ENCODE data around the gene BMPER.

The BMPER gene

GRCh38 chr7:33937871-33938270 lies 32.5 kb downstream of the BMPER start:
- Histone ChIP-seq H3K27me3 (ENCODE audit: control insufficient read depth in 2 of 2, insufficient read depth in 2 of 2, low read length in 2 of 2) (no peaks in the 10 kb centered on the region), H3K4me1 (ENCODE audit: control insufficient read depth in 2 of 2, insufficient read depth in 2 of 2, low read length in 2 of 2) (no peaks in the 10 kb centered on the region), H3K4me3 (ENCODE audit: low read length in 2 of 2) (no peak overlapping the region), H3K36me3 (ENCODE audit: control insufficient read depth in 2 of 2, insufficient read depth in 2 of 2, low read length in 2 of 2) (no peaks in the 10 kb centered on the region), H3K9me3 (ENCODE audit: control insufficient read depth in 2 of 2, low read length in 2 of 2) (no peaks in the 10 kb centered on the region), H3K9ac (ENCODE audit: low read depth in 1 of 2, low read length in 2 of 2) (no peak overlapping the region), H3K27ac (ENCODE audit: low read depth in 2 of 2, low read length in 2 of 2) (no peak overlapping the region)

- H3K36me3 ChIP-seq (ENCODE audit: control insufficient read depth in 2 of 2, insufficient read depth in 2 of 2, low read length in 2 of 2): no peaks in the 10 kb centered on the region
- no peaks in the 10 kb centered on the region for H3K4me1 ChIP-seq (ENCODE audit: control insufficient read depth in 2 of 2, insufficient read depth in 2 of 2, low read length in 2 of 2)
- no peaks in the 10 kb centered on the region for H3K27me3 ChIP-seq (ENCODE audit: control insufficient read depth in 2 of 2, insufficient read depth in 2 of 2, low read length in 2 of 2)
Measured at GRCh38 chr7:33939121-33939520, 33.8 kb downstream of the BMPER start.

GRCh38 chr7:33940503-33940902 lies 35.2 kb downstream of the BMPER start:
- no peaks in the 10 kb centered on the region for H3K9me3 ChIP-seq (ENCODE audit: control insufficient read depth in 2 of 2, low read length in 2 of 2)
- H3K4me3 ChIP-seq (ENCODE audit: low read length in 2 of 2): no peak overlapping the region
- no peak overlapping the region for H3K27ac ChIP-seq (ENCODE audit: low read depth in 2 of 2, low read length in 2 of 2)
- no peaks in the 10 kb centered on the region for H3K27me3 ChIP-seq (ENCODE audit: control insufficient read depth in 2 of 2, insufficient read depth in 2 of 2, low read length in 2 of 2)
- no peaks in the 10 kb centered on the region for H3K36me3 ChIP-seq (ENCODE audit: control insufficient read depth in 2 of 2, insufficient read depth in 2 of 2, low read length in 2 of 2)
- H3K4me1 ChIP-seq (ENCODE audit: control insufficient read depth in 2 of 2, insufficient read depth in 2 of 2, low read length in 2 of 2): no peaks in the 10 kb centered on the region
- H3K9ac ChIP-seq (ENCODE audit: low read depth in 1 of 2, low read length in 2 of 2): no peak overlapping the region

More at GRCh38 chr7:33939121-33939520, 33.8 kb downstream of the BMPER start:
- no peak overlapping the region for H3K27ac ChIP-seq (ENCODE audit: low read depth in 2 of 2, low read length in 2 of 2)
- no peak overlapping the region for H3K4me3 ChIP-seq (ENCODE audit: low read length in 2 of 2)
- no peaks in the 10 kb centered on the region for H3K9me3 ChIP-seq (ENCODE audit: control insufficient read depth in 2 of 2, low read length in 2 of 2)
- H3K9ac ChIP-seq (ENCODE audit: low read depth in 1 of 2, low read length in 2 of 2): no peak overlapping the region

GRCh38 chr7:33941418-33941817 lies 36.1 kb downstream of the BMPER start:
- no peak overlapping the region for H3K4me3 ChIP-seq (ENCODE audit: low read length in 2 of 2)
- no peak overlapping the region for H3K9ac ChIP-seq (ENCODE audit: low read depth in 1 of 2, low read length in 2 of 2)

GRCh38 chr7:33946094-33946699 lies 40.9 kb downstream of the BMPER start:
- Histone ChIP-seq H3K27ac (ENCODE audit: low read depth in 2 of 2, low read length in 2 of 2) (no peak overlapping the region), H3K4me3 (ENCODE audit: low read length in 2 of 2) (no peak overlapping the region), H3K4me1 (ENCODE audit: control insufficient read depth in 2 of 2, insufficient read depth in 2 of 2, low read length in 2 of 2) (no peaks in the 10 kb centered on the region), H3K36me3 (ENCODE audit: control insufficient read depth in 2 of 2, insufficient read depth in 2 of 2, low read length in 2 of 2) (no peaks in the 10 kb centered on the region), H3K27me3 (ENCODE audit: control insufficient read depth in 2 of 2, insufficient read depth in 2 of 2, low read length in 2 of 2) (no peaks in the 10 kb centered on the region), H3K9me3 (ENCODE audit: control insufficient read depth in 2 of 2, low read length in 2 of 2) (no peaks in the 10 kb centered on the region), H3K9ac (ENCODE audit: low read depth in 1 of 2, low read length in 2 of 2) (no peak overlapping the region)

More at GRCh38 chr7:33941418-33941817, 36.1 kb downstream of the BMPER start:
- H3K36me3 ChIP-seq (ENCODE audit: control insufficient read depth in 2 of 2, insufficient read depth in 2 of 2, low read length in 2 of 2): no peaks in the 10 kb centered on the region
- H3K9me3 ChIP-seq (ENCODE audit: control insufficient read depth in 2 of 2, low read length in 2 of 2): no peaks in the 10 kb centered on the region
- H3K4me1 ChIP-seq (ENCODE audit: control insufficient read depth in 2 of 2, insufficient read depth in 2 of 2, low read length in 2 of 2): no peaks in the 10 kb centered on the region
- no peak overlapping the region for H3K27ac ChIP-seq (ENCODE audit: low read depth in 2 of 2, low read length in 2 of 2)
- H3K27me3 ChIP-seq (ENCODE audit: control insufficient read depth in 2 of 2, insufficient read depth in 2 of 2, low read length in 2 of 2): no peaks in the 10 kb centered on the region

- no peaks in the 10 kb centered on the region for H3K36me3 ChIP-seq (ENCODE audit: control insufficient read depth in 2 of 2, insufficient read depth in 2 of 2, low read length in 2 of 2)
- H3K9ac ChIP-seq (ENCODE audit: low read depth in 1 of 2, low read length in 2 of 2): no peak overlapping the region
- H3K4me1 ChIP-seq (ENCODE audit: control insufficient read depth in 2 of 2, insufficient read depth in 2 of 2, low read length in 2 of 2): no peaks in the 10 kb centered on the region
- no peaks in the 10 kb centered on the region for H3K27me3 ChIP-seq (ENCODE audit: control insufficient read depth in 2 of 2, insufficient read depth in 2 of 2, low read length in 2 of 2)
- no peak overlapping the region for H3K4me3 ChIP-seq (ENCODE audit: low read length in 2 of 2)
- no peaks in the 10 kb centered on the region for H3K9me3 ChIP-seq (ENCODE audit: control insufficient read depth in 2 of 2, low read length in 2 of 2)
- H3K27ac ChIP-seq (ENCODE audit: low read depth in 2 of 2, low read length in 2 of 2): no peak overlapping the region
Measured at GRCh38 chr7:33950047-33950714, 44.8 kb downstream of the BMPER start.

GRCh38 chr7:33952824-33953223 lies 47.5 kb downstream of the BMPER start:
- Histone ChIP-seq H3K4me1 (ENCODE audit: control insufficient read depth in 2 of 2, insufficient read depth in 2 of 2, low read length in 2 of 2) (no peaks in the 10 kb centered on the region), H3K27ac (ENCODE audit: low read depth in 2 of 2, low read length in 2 of 2) (no peak overlapping the region), H3K27me3 (ENCODE audit: control insufficient read depth in 2 of 2, insufficient read depth in 2 of 2, low read length in 2 of 2) (no peaks in the 10 kb centered on the region), H3K36me3 (ENCODE audit: control insufficient read depth in 2 of 2, insufficient read depth in 2 of 2, low read length in 2 of 2) (no peaks in the 10 kb centered on the region), H3K9ac (ENCODE audit: low read depth in 1 of 2, low read length in 2 of 2) (no peak overlapping the region), H3K9me3 (ENCODE audit: control insufficient read depth in 2 of 2, low read length in 2 of 2) (no peaks in the 10 kb centered on the region), H3K4me3 (ENCODE audit: low read length in 2 of 2) (no peak overlapping the region)

- H3K36me3 ChIP-seq (ENCODE audit: control insufficient read depth in 2 of 2, insufficient read depth in 2 of 2, low read length in 2 of 2): no peaks in the 10 kb centered on the region
- H3K4me1 ChIP-seq (ENCODE audit: control insufficient read depth in 2 of 2, insufficient read depth in 2 of 2, low read length in 2 of 2): no peaks in the 10 kb centered on the region
- no peak overlapping the region for H3K27ac ChIP-seq (ENCODE audit: low read depth in 2 of 2, low read length in 2 of 2)
- no peak overlapping the region for H3K4me3 ChIP-seq (ENCODE audit: low read length in 2 of 2)
- H3K9me3 ChIP-seq (ENCODE audit: control insufficient read depth in 2 of 2, low read length in 2 of 2): no peaks in the 10 kb centered on the region
- H3K27me3 ChIP-seq (ENCODE audit: control insufficient read depth in 2 of 2, insufficient read depth in 2 of 2, low read length in 2 of 2): no peaks in the 10 kb centered on the region
- no peak overlapping the region for H3K9ac ChIP-seq (ENCODE audit: low read depth in 1 of 2, low read length in 2 of 2)
Measured at GRCh38 chr7:33958104-33958503, 52.8 kb downstream of the BMPER start.

- no peaks in the 10 kb centered on the region for H3K9me3 ChIP-seq (ENCODE audit: control insufficient read depth in 2 of 2, low read length in 2 of 2)
- H3K36me3 ChIP-seq (ENCODE audit: control insufficient read depth in 2 of 2, insufficient read depth in 2 of 2, low read length in 2 of 2): no peaks in the 10 kb centered on the region
- H3K4me3 ChIP-seq (ENCODE audit: low read length in 2 of 2): no peak overlapping the region
- no peaks in the 10 kb centered on the region for H3K27me3 ChIP-seq (ENCODE audit: control insufficient read depth in 2 of 2, insufficient read depth in 2 of 2, low read length in 2 of 2)
- H3K4me1 ChIP-seq (ENCODE audit: control insufficient read depth in 2 of 2, insufficient read depth in 2 of 2, low read length in 2 of 2): no peaks in the 10 kb centered on the region
- no peak overlapping the region for H3K9ac ChIP-seq (ENCODE audit: low read depth in 1 of 2, low read length in 2 of 2)
- no peak overlapping the region for H3K27ac ChIP-seq (ENCODE audit: low read depth in 2 of 2, low read length in 2 of 2)
Measured at GRCh38 chr7:33959676-33960075, 54.3 kb downstream of the BMPER start.

GRCh38 chr7:33961948-33962347 lies 56.6 kb downstream of the BMPER start:
- H3K9me3 ChIP-seq (ENCODE audit: control insufficient read depth in 2 of 2, low read length in 2 of 2): no peaks in the 10 kb centered on the region
- H3K27me3 ChIP-seq (ENCODE audit: control insufficient read depth in 2 of 2, insufficient read depth in 2 of 2, low read length in 2 of 2): no peaks in the 10 kb centered on the region
- no peak overlapping the region for H3K27ac ChIP-seq (ENCODE audit: low read depth in 2 of 2, low read length in 2 of 2)
- H3K4me3 ChIP-seq (ENCODE audit: low read length in 2 of 2): no peak overlapping the region
- H3K4me1 ChIP-seq (ENCODE audit: control insufficient read depth in 2 of 2, insufficient read depth in 2 of 2, low read length in 2 of 2): no peaks in the 10 kb centered on the region
- no peaks in the 10 kb centered on the region for H3K36me3 ChIP-seq (ENCODE audit: control insufficient read depth in 2 of 2, insufficient read depth in 2 of 2, low read length in 2 of 2)
- no peak overlapping the region for H3K9ac ChIP-seq (ENCODE audit: low read depth in 1 of 2, low read length in 2 of 2)
